Cerebellar cortex (tissue), 1 donor: Measurements from ENCODE around the gene TRPM2.
"Not testable (repeated sequence)": the region's sequence is repeated elsewhere in the genome, so short reads cannot be mapped to it uniquely, and the experiment has no call there.

ENCODE experiments used
- DNase-seq: peaks from one replicate; pipeline ENCODE4 v3.0.0-alpha.2; 2015; ENCODE audit warnings: low spot score

TRPM2 gene

DNA sequence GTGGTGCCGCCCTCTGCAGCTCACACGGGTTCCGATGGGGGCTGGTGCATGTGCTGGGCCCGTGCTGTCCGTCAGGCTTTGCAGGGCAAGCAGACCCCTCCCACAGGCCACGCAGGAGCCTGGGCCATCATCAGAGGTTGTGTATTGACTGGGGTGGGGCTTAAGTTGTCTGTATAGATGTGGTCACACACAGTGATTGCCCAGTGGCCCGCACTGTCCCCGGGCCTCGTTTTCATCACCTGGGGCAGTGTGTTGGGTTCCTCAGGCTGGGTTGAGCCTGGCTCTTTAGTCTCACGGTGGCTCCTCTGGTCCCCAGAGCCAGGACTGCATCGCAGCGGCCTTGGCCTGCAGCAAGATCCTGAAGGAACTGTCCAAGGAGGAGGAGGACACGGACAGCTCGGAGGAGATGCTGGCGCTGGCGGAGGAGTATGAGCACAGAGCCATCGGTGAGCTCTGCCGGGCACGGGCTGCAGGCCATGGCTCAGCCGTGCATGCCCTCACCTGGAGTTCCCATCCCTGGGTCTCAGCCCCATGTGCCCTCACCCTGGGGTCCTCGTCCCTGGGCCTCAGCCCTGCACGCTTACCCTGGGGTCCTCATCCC lies 44.1 kb downstream of the TRPM2 start:
- DNase-seq: no peak

DNA sequence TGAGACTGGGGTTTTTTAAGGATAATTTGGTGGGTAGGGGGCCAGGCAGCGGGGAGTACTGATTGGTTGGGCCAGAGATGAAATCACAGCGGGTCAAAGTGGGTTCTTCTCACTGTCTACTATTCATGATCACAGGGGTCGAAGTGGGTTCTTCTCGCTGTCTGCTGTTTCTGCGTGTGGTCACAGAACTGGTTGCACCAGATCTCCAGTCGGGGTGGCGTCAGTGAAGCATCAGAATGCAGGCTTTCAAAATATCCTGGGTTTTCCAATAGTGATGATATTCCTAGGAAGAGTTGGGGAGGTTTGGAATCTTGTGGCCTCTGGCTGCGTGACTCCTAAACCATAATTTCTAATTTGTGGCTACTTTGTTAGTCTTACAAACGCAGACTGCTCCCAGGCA lies 45.1 kb downstream of the TRPM2 start:
- no peak for DNase-seq

GRCh38 chr21:44399151-44399954 lies 45.9 kb downstream of the TRPM2 start:
- no peak for DNase-seq

DNA sequence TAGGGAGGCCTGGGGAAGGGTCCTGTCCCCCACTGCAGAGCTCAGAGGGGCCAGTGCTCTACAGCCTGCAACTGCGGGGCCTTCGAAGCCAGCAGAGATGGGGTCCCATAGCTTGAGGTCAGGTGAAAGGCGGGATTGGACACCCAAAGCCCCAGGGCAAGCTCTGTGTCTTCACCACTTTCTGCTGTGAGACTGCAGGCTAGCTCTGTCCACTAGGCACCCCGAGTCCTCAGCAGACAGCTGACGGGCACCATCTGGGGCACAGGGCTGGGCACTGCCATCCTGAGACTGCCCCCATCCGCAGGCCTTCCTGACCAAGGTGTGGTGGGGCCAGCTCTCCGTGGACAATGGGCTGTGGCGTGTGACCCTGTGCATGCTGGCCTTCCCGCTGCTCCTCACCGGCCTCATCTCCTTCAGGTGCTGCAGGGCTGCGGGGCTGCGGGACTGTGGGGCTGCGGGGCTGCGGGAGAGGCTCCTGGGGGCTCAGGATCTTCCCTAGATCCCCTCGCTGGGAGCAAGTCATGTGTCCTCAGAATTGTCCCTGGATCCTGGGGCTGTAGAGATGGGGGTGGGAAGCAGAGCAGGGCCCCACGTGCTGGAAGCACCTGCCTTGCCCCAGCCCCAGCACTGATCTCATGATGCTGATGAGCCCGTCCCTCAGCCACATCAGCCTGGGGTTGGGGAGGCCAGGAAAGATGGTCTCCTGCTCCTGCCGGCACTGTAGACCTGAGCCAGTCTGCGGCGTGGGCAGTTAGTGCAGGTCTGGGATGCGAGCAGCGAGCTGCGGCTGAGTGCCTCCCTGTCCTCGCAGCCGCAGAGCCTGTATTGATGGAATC lies 46.8 kb downstream of the TRPM2 start:
- no peak for DNase-seq

DNA sequence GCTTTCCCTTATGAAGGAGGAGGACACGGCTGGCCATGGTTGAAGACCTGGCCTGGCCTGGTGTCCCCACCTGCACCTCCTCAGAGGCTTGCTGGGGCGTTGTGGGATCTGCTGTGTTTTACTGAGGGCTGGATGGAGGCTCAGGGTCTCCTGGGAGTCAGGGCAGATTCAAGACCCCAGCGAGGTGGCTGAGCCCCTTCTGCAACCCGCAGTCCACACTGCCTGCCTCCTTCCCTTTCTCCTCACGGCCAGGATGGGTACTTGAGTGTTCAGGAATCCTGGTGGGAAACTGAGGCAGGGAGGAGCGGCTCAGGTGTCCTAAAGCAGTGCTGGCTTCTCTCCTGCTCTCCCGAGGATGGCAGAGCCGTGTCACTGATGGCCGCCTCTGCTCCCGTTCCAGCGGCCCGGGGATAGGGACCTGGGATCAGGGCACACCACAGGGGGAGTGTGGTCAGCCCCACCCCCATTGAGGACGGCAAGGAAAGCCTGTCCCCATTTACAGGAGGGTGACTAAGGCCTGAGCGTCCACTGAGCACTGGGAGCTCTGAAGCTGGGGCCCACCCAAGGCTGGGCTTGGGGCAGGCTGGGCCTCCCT lies 47.5 kb downstream of the TRPM2 start:
- no peak for DNase-seq

DNA sequence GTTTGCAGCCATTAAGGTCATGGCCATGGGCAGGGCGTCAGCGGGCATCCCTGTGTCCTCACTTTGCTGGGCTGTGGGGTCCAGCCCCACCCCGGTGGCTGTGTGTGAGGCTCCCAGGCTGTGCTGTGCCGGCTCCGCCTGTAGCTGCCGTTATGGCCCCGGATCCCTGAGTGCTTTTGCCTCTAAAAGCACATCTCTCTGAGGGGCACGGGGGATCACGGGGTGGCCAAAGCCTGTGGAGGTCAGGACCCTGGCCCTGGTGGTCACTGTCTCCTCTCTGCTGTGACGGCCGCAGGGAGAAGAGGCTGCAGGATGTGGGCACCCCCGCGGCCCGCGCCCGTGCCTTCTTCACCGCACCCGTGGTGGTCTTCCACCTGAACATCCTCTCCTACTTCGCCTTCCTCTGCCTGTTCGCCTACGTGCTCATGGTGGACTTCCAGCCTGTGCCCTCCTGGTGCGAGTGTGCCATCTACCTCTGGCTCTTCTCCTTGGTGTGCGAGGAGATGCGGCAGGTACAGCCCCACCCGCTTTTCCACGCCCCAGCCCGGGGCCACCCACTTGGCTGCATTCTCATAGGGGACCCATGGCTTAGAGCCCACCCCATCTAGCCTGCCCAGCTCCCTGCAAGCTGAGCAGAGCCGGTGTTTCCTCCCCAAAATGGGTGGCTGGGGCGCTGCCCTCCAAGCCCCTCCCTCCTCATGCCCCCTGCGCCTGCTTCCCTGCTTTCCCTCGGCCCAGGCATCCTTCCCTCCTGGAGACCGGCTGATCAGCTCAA lies 48.2 kb downstream of the TRPM2 start:
- DNase-seq: no peak

GRCh38 chr21:44402323-44403105 lies 49.1 kb downstream of the TRPM2 start:
- DNase-seq: no peak

DNA sequence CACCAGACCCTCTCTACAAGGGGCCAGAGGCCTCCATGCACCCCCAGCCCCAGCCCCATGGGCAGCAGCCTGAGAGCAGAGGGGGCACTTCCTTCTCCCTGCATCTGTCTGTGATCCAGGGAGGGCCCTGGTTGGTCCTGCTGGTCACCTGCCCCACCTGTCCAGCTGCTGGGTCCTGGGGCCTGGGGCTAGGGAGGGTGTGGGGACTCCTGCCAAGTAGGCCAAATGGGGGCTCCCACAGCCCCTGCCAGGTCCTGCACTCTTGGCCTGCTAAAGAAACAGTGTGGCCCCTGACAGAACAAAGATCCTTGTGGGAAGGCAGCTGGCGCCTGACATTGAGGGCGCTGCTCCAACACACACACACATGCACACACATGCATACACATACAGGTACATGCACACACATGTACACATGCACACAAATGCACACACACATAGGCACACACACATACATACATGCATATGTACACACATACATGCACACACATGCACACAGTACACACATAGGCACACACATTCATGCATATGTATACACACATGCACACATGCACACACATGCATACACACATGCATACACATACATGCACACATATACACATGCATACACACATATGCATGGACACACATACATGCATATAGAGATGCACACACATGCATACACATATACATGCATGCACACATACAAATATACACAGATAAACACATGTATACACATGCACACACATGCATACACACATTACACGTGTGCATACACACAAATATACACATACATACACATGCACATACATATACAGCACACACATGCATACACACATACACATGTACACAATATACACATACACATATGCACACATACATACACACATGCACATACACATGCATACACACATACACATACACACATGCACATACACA lies 49.9 kb downstream of the TRPM2 start:
- no peak for DNase-seq

- DNase-seq: not testable (repeated sequence)
Observed at GRCh38 chr21:44404482-44404881, 51.1 kb downstream of the TRPM2 start.

- DNase-seq: no peak
Observed at GRCh38 chr21:44405091-44405947, 51.9 kb downstream of the TRPM2 start.

GRCh38 chr21:44405948-44406872 lies 52.8 kb downstream of the TRPM2 start:
- no peak for DNase-seq

GRCh38 chr21:44406953-44407352 lies 53.5 kb downstream of the TRPM2 start:
- DNase-seq: no peak

DNA sequence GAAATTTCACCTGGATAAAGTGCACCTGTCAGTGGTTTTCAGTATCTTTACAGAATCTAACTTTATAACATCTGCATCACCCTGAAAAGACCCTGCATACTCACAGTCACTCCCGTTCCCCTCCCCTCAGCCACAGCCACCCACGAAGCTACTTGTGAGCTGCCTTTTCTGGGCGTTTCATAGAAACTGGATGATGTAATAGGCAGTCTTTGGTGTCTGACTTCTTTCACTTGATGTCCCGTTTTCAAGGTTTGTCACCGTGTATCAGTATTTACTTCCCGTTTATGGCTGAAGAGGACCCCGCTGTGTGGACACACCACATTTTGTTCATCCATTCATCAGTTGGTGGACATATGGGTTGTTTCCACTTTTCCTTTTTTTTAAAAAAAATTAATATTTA lies 54.1 kb downstream of the TRPM2 start:
- DNase-seq: no peak

DNA sequence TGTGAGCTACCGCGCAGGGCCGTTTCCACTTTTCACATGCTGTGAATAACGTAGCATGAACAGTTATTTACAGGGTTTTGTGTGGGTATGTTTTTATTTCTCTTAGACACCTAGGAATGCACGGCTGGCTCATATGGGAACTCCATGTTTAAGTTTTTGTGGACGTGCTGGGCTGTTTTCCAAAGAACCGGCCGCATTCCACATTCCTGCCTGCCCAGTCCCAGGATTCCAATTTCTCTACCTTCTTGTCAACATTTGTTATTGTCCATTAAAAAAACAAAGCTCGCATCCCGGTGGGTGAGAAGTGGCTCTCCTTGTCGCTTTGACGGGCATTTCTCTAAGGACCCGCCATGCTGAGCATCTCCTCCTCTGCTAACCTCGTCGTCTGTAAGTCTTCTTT lies 54.8 kb downstream of the TRPM2 start:
- DNase-seq: no peak

- no peak for DNase-seq
Observed at GRCh38 chr21:44413566-44414290, 60.3 kb downstream of the TRPM2 start.

DNA sequence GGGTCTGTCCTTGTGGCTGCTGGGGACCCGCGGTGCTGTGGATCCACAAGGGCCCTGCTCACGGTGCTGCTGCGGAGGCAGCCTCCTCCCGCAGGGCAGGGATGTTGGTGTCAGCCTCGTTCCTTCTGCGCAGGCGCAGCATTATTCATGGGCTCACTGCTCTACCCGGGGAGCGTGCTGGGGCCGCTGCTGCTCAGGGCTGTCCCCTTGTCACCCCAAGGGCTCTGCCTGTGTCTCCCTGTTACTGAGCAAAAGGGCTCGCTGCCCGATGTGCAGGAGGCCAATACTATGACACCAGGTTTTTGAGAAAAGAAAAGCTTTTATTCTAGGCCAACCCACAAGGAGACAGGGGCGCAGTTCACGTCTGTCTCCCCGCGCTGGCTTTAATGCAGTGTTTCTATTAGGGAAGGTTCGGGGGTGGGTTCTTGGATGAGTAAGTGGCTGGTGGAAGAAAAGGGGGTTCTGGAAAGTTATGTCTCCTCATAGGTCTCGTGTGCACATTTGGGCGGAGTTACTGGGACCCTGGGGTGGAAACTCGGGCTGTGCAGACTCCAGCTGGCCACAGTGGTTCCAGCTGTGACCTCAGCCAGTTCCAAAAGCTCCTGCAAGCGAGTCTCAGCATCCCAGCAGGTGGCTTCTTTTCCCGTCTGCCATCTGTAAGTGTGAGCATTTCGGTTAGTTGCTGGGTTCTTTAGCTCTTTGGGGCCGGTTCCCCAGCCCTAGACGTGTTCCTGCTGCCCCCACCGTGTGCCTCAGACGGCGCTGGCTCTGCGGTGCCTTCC lies 61.1 kb downstream of the TRPM2 start:
- peak; percentile 53 for DNase-seq
